Small intestine (tissue), 7 donors: ENCODE measurements around the gene TBC1D4. TPM values are rescaled to one million over a fixed set of nuclear protein-coding genes. Genes with fewer than 3 reads are reported as not detected.

Experiments used
- DNase-seq, 2 donors: peaks; one replicate each; pipeline versions ENCODE4 v3.0.0 to v3.0.0-alpha.2; 2013
- FAIRE-seq: peaks from 2 replicates; lab custom pipeline; 2012; peaks lifted over from hg19 to GRCh38; lab: Jason Lieb, UNC
- H3K27ac ChIP-seq, 3 donors: one replicate each; pipeline ENCODE4 v1.5.1; 2013; ENCODE audit warnings: low read length in 2 of 3, mild to moderate bottlenecking in 2 of 3, control low read depth in 1 of 3, inconsistent platforms in 1 of 3, low read depth in 1 of 3, moderate library complexity in 1 of 3
- H3K27me3 ChIP-seq, 3 donors: one replicate each; pipeline ENCODE4 v1.6.1; 2013; ENCODE audit warnings: low read length in 3 of 3, inconsistent platforms in 1 of 3; ENCODE audit not compliant: control insufficient read depth in 3 of 3, insufficient read depth in 3 of 3
- H3K36me3 ChIP-seq, 3 donors: one replicate each; pipeline ENCODE4 v1.6.1; 2013; ENCODE audit warnings: low read length in 3 of 3, inconsistent platforms in 1 of 3, low read depth in 1 of 3, mild to moderate bottlenecking in 1 of 3, moderate library complexity in 1 of 3; ENCODE audit not compliant: control insufficient read depth in 3 of 3, insufficient read depth in 2 of 3
- H3K4me1 ChIP-seq, 3 donors: one replicate each; pipeline ENCODE4 v1.6.1; 2013; ENCODE audit warnings: low read length in 2 of 3, inconsistent platforms in 1 of 3, low read depth in 1 of 3, mild to moderate bottlenecking in 1 of 3, moderate library complexity in 1 of 3; ENCODE audit not compliant: control insufficient read depth in 3 of 3, insufficient read depth in 2 of 3
- H3K4me3 ChIP-seq, 3 donors: one replicate each; pipeline ENCODE4 v1.5.1; 2013; ENCODE audit warnings: low read length in 3 of 3, control low read depth in 1 of 3, inconsistent platforms in 1 of 3, low read depth in 1 of 3, mild to moderate bottlenecking in 1 of 3, moderate library complexity in 1 of 3
- H3K9me3 ChIP-seq, 2 donors: one replicate each; pipeline ENCODE4 v1.6.1; 2013; ENCODE audit warnings: low read depth in 1 of 2, low read length in 1 of 2; ENCODE audit not compliant: control insufficient read depth in 2 of 2, insufficient read depth in 1 of 2
- WGBS, 3 donors: extraction: QIAGEN DNeasy Blood & Tissue Kit; methylation state at CpG; one replicate each; pipeline ENCODE4 v1.1.7; 2013; 5-methylcytosine and 5-hydroxymethylcytosine counted together
- polyA plus RNA-seq, 4 donors: library from polyadenylated mRNA; stranded (reverse) in 3 of 4; unstranded in 1 of 4; fragments of 200-250 nt in 3 of 4; fragments of 120-200 nt in 1 of 4; gene quantifications; one replicate each; pipeline versions ENCODE4 v1.2.1 to v1.2.3, GENCODE V29; 2013
- donor health status: healthy with polysubstance abuse.
- donor health status: control.
- donor health status: control.
- donor health status: Bipolar disorder and iron deficiency.
- donor health status: healthy.

Gene TBC1D4
- polyA plus RNA-seq, 4 donors = 2.4 to 8.1 (median 5.3) TPM

- Histone ChIP-seq H3K27me3 (no peaks in the 10 kb centered on the region), H3K9me3 (no peaks in the 10 kb centered on the region), H3K27ac (peak overlapping the region in 2 of 3 donors; percentile 44 to 73), H3K4me3 (peak overlapping the region; percentile 57 to 86 (median 57)), H3K36me3 (no peaks in the 10 kb centered on the region), H3K4me1 (no peaks in the 10 kb centered on the region)
- WGBS, 3 donors = 0% methylated on average over 72 to 100 of the region's 100 CpGs
- FAIRE-seq (no peak), DNase-seq (peak; percentile 31 to 76)
These were observed 546 bp downstream of the TBC1D4 start for GRCh38 chr13:75481176-75482069.

- WGBS, 3 donors = 0 to 1% (median 1%) methylated on average over 24 to 48 of the region's 48 CpGs
- H3K36me3 ChIP-seq = no peaks in the 10 kb centered on the region
- no peaks in the 10 kb centered on the region for H3K27me3 ChIP-seq
- no peaks in the 10 kb centered on the region for H3K4me1 ChIP-seq
- no peaks in the 10 kb centered on the region for H3K9me3 ChIP-seq
- peak overlapping the region in 1 of 3 donors; percentile 36 for H3K27ac ChIP-seq
- peak overlapping the region; percentile 57 to 86 (median 57) for H3K4me3 ChIP-seq
- FAIRE-seq = no peak
- peak; percentile 60 to 69 for DNase-seq
These were observed 1.2 kb downstream of the TBC1D4 start for GRCh38 chr13:75480671-75481175.

- Histone ChIP-seq H3K27ac (no peak overlapping the region), H3K4me3 (no peak overlapping the region), H3K27me3 (no peaks in the 10 kb centered on the region), H3K4me1 (no peaks in the 10 kb centered on the region), H3K36me3 (no peaks in the 10 kb centered on the region), H3K9me3 (no peaks in the 10 kb centered on the region)
- no peak for FAIRE-seq
- WGBS, 3 donors = 47 to 69% (median 58%) methylated on average over 5 of the region's 5 CpGs
- DNase-seq = no peak
These were observed 2.7 kb downstream of the TBC1D4 start for GRCh38 chr13:75479102-75479740.

- no peak for FAIRE-seq
- H3K27me3 ChIP-seq = no peaks in the 10 kb centered on the region
- 88 to 96% (median 90%) methylated on average over 4 of the region's 4 CpGs for WGBS, 3 donors
- H3K4me1 ChIP-seq = no peaks in the 10 kb centered on the region
- H3K4me3 ChIP-seq = no peak overlapping the region
- no peak for DNase-seq
- no peak overlapping the region for H3K27ac ChIP-seq
- no peaks in the 10 kb centered on the region for H3K9me3 ChIP-seq
- no peaks in the 10 kb centered on the region for H3K36me3 ChIP-seq
These were observed 3.3 kb downstream of the TBC1D4 start for GRCh38 chr13:75478659-75479058.

GRCh38 chr13:75474956-75475355, 7.0 kb downstream of the TBC1D4 start:
- Histone ChIP-seq H3K9me3 (no peaks in the 10 kb centered on the region), H3K4me3 (no peak overlapping the region), H3K36me3 (no peaks in the 10 kb centered on the region), H3K4me1 (no peaks in the 10 kb centered on the region), H3K27me3 (no peaks in the 10 kb centered on the region), H3K27ac (no peak overlapping the region)
- no peak for DNase-seq
- FAIRE-seq = no peak
- 47 to 70% (median 60%) methylated on average over 2 of the region's 2 CpGs for WGBS, 3 donors

GRCh38 chr13:75473468-75473867, 8.5 kb downstream of the TBC1D4 start:
- Histone ChIP-seq H3K4me3 (no peak overlapping the region), H3K4me1 (no peaks in the 10 kb centered on the region), H3K9me3 (no peaks in the 10 kb centered on the region), H3K36me3 (no peaks in the 10 kb centered on the region), H3K27ac (no peak overlapping the region), H3K27me3 (no peaks in the 10 kb centered on the region)
- FAIRE-seq (no peak), DNase-seq (no peak)
- WGBS, 3 donors = 37 to 75% (median 62%) methylated on average over 1 of the region's 1 CpG

- no peak overlapping the region for H3K27ac ChIP-seq
- no peaks in the 10 kb centered on the region for H3K4me1 ChIP-seq
- DNase-seq = no peak
- no peaks in the 10 kb centered on the region for H3K9me3 ChIP-seq
- 79 to 93% (median 91%) methylated on average over 4 of the region's 4 CpGs for WGBS, 3 donors
- H3K36me3 ChIP-seq = no peaks in the 10 kb centered on the region
- H3K4me3 ChIP-seq = no peak overlapping the region
- no peak for FAIRE-seq
- H3K27me3 ChIP-seq = no peaks in the 10 kb centered on the region
These were observed 11.3 kb downstream of the TBC1D4 start for GRCh38 chr13:75470676-75471075.

GRCh38 chr13:75469047-75469446, 12.9 kb downstream of the TBC1D4 start:
- Histone ChIP-seq H3K27ac (no peak overlapping the region), H3K36me3 (no peaks in the 10 kb centered on the region)
- FAIRE-seq = no peak

More at GRCh38 chr13:75469047-75469446, 12.9 kb downstream of the TBC1D4 start:
- WGBS, 3 donors = 81 to 85% (median 84%) methylated on average over 7 of the region's 7 CpGs
- Histone ChIP-seq H3K4me1 (no peaks in the 10 kb centered on the region), H3K9me3 (no peaks in the 10 kb centered on the region), H3K4me3 (no peak overlapping the region), H3K27me3 (no peaks in the 10 kb centered on the region)
- DNase-seq = no peak
